ENCODE results near the gene TNK1. TPM values are rescaled to one million over a fixed set of nuclear protein-coding genes. Genes with fewer than 3 reads are reported as not detected.
"Not testable (repeated sequence)": the region's sequence is repeated elsewhere in the genome, so short reads cannot be mapped to it uniquely, and the experiment has no call there.

Gene TNK1
- total RNA-seq, 1 donor from 2014 or later: 1.8 TPM

DNA sequence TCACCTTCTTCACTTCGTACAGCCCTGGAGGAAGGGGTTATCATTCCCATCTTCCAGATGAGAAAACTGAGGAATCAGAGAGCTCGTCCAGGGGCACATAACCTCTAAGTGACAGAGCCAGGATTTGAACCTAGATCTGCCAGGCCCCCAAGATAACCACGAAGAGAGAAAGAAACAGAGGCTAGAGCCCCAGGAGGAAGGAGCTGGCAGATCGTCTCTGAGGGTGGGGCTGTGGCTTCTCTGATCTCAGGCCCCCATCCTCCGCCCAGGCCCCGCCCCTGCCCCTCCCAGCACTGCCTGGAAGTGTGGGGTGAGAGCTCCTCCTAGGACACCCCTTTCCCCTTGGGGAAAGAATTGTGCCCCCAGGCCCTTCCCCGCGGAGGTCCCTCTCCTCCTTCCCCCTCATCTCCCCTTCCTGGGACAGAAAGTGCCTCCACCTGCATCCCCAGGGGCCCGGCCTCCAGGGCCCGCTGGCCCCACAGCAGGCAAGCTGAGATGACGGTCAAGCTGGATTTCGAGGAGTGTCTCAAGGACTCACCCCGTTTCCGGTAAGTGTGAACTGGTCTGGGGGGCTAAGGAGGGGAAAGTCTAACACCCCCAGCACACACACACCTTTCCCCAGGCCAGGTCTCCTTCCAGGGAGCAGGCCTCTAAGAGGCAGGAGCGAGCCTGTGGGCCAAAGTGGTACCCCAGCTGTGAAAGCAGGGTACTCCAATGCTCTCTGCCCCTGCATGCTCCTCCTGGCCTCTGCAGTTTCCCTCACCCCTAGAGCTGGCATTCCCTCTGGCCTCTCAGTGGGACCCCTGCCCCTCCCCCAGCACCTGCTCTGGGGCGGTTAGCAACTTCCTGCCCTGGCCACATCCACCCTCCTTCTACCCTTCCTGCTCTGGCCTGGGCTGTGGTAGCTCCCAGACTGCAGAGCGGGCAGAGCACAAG, 44.4 kb upstream of the TNK1 start, which contains the start of gene ACAP1:
Gene ACAP1, plus strand, starts transcription at position 290 of the 936 bp plus-strand sequence. Its CDS starts 206 bp downstream, at position 496.
- Histone ChIP-seq H3K36me3 (no peaks in the 10 kb centered on the region), H3K9me3 (ENCODE audit: low read depth) (no peaks in the 10 kb centered on the region), H3K27ac (no peak within 1 kb of the TSS), H3F3A (ENCODE audit: low read depth) (peaks cover 12% of the 10 kb centered on the region), H3K4me3 (no peak within 1 kb of the TSS), H3K27me3 (no peaks in the 10 kb centered on the region), H3K4me1 (peaks cover 7% of the 10 kb centered on the region), H4K20me1 (ENCODE audit: low read depth) (no peaks in the 10 kb centered on the region), H3K79me2 (ENCODE audit: low read depth) (no peaks in the 10 kb centered on the region), H3K9ac (no peak within 1 kb of the TSS), H2AFZ (replicated peaks) (peak within 1 kb of the TSS; percentile 96), H3K4me2 (peak within 1 kb of the TSS; percentile 42)
- no peak for DNase-seq (ENCODE audit: low spot score)
- Mint-ChIP-seq H3K27me3 (ENCODE audit: insufficient read depth, low read depth) (peaks cover 7% of the 10 kb centered on the region), H3K27ac (peak within 1 kb of the TSS; percentile 72), H3K4me3 (peak within 1 kb of the TSS; percentile 58), H3K36me3 (no peaks in the 10 kb centered on the region), H3K4me1 (peaks cover 14% of the 10 kb centered on the region), H3K9me3 (no peaks in the 10 kb centered on the region)
- no peak for TF ChIP-seq EZH2 (IDR thresholded peaks at IDR 0.05)
- no peak for TF ChIP-seq EZH2phosphoT487 (IDR thresholded peaks at IDR 0.05)
- TF ChIP-seq, protein P1, sequence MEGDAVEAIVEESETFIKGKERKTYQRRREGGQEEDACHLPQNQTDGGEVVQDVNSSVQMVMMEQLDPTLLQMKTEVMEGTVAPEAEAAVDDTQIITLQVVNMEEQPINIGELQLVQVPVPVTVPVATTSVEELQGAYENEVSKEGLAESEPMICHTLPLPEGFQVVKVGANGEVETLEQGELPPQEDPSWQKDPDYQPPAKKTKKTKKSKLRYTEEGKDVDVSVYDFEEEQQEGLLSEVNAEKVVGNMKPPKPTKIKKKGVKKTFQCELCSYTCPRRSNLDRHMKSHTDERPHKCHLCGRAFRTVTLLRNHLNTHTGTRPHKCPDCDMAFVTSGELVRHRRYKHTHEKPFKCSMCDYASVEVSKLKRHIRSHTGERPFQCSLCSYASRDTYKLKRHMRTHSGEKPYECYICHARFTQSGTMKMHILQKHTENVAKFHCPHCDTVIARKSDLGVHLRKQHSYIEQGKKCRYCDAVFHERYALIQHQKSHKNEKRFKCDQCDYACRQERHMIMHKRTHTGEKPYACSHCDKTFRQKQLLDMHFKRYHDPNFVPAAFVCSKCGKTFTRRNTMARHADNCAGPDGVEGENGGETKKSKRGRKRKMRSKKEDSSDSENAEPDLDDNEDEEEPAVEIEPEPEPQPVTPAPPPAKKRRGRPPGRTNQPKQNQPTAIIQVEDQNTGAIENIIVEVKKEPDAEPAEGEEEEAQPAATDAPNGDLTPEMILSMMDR (IDR thresholded peaks at IDR 0.05): no peak

DNA sequence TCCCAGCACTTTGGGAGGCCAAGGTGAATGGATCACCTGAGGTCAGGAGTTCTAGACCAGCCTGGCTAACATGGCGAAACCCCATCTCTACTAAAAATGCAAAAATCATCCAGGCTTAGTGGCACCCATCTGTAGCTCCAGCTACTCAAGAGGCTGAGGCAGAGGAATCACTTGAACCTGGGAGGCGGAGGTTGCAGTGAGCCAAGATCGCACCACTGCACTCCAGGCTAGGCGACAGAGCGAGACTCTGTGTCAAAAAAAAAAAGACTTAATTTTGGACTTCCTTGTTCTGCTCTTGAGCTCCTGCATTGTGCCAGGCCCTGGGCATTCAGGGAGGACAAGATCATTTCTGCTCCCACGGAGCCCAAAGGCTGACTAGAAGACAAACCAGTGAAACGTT, 43.3 kb upstream of the TNK1 start:
- not testable (repeated sequence) for H3K9ac ChIP-seq; H3K27me3 Mint-ChIP-seq (ENCODE audit: insufficient read depth, low read depth); H2AFZ ChIP-seq (replicated peaks); H3K4me3 Mint-ChIP-seq; H3K79me2 ChIP-seq (ENCODE audit: low read depth); H3K9me3 Mint-ChIP-seq; H3K4me1 ChIP-seq; DNase-seq (ENCODE audit: low spot score); H3K4me1 Mint-ChIP-seq; H3K36me3 Mint-ChIP-seq; H3K27ac Mint-ChIP-seq; H3K4me2 ChIP-seq; H3K36me3 ChIP-seq; H3K27me3 ChIP-seq; H3K9me3 ChIP-seq (ENCODE audit: low read depth); H3K4me3 ChIP-seq; H4K20me1 ChIP-seq (ENCODE audit: low read depth); H3K27ac ChIP-seq
- peaks cover 12% of the 10 kb centered on the region for H3F3A ChIP-seq (ENCODE audit: low read depth)

DNA sequence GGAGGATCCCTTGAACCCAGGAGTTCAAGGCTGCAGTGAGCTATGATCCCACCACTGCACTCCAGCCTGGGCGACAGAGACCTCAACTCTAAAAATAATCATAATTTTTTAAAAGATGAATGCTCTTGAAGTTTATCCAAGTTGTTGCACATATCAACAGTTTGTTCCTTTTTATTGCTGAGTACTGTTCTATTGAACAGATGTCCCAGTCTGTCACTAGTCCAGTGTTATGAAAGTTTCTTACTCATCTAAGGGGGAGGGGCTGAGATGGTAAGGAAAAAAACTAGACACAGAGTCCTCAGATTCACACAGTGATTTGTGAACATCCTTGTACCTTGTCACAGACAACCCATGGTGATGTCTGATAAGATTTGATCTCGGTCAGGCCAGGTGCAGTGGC, 40.7 kb upstream of the TNK1 start:
- no peaks in the 10 kb centered on the region for H4K20me1 ChIP-seq (ENCODE audit: low read depth)
- no peaks in the 10 kb centered on the region for H3K79me2 ChIP-seq (ENCODE audit: low read depth)
- DNase-seq (ENCODE audit: low spot score): no peak
- H3K9ac ChIP-seq: no peak overlapping the region
- H2AFZ ChIP-seq (replicated peaks): no peak overlapping the region
- H3K4me3 ChIP-seq: no peak overlapping the region
- peaks cover 7% of the 10 kb centered on the region for H3K4me1 ChIP-seq
- H3K9me3 Mint-ChIP-seq: no peaks in the 10 kb centered on the region
- H3K9me3 ChIP-seq (ENCODE audit: low read depth): no peaks in the 10 kb centered on the region
- H3K27ac ChIP-seq: no peak overlapping the region
- H3K4me1 Mint-ChIP-seq: peaks cover 7% of the 10 kb centered on the region
- H3K27ac Mint-ChIP-seq: no peak overlapping the region
- H3K27me3 ChIP-seq: no peaks in the 10 kb centered on the region
- no peak overlapping the region for H3K4me2 ChIP-seq
- H3K4me3 Mint-ChIP-seq: no peak overlapping the region
- peaks cover 9% of the 10 kb centered on the region for H3K27me3 Mint-ChIP-seq (ENCODE audit: insufficient read depth, low read depth)
- no peaks in the 10 kb centered on the region for H3K36me3 ChIP-seq
- no peaks in the 10 kb centered on the region for H3K36me3 Mint-ChIP-seq
- TF ChIP-seq, protein P1 (IDR thresholded peaks at IDR 0.05): no peak
- TF ChIP-seq EZH2phosphoT487 (IDR thresholded peaks at IDR 0.05) (no peak), EZH2 (IDR thresholded peaks at IDR 0.05) (no peak)
- H3F3A ChIP-seq (ENCODE audit: low read depth): peaks cover 12% of the 10 kb centered on the region

DNA sequence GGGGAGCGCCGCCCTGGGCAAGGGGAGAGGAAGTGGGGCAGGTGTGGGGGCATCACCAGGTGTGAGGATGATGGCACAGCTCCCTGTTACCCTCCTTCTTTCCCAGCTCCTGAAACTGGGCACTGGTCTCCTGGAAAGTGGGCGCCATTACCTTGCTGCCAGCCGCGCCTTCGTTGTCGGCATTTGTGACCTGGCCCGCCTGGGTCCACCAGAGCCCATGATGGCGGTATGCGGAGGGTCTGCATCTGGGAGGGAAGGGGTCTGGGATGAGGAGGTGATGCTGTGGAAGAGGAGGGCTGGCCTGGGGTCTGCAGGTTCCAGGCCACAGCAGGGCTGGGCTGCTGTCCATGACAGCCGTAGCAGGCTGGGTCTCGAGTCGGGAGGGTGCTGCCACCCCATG, 39.0 kb upstream of the TNK1 start:
- H3K9me3 Mint-ChIP-seq: no peaks in the 10 kb centered on the region
- H3K4me3 Mint-ChIP-seq: no peak overlapping the region
- Histone ChIP-seq H3K4me3 (no peak overlapping the region), H3K36me3 (no peaks in the 10 kb centered on the region), H3K4me2 (no peak overlapping the region), H3K27me3 (no peaks in the 10 kb centered on the region), H3K27ac (no peak overlapping the region), H3F3A (ENCODE audit: low read depth) (peaks cover 17% of the 10 kb centered on the region), H3K4me1 (peaks cover 2% of the 10 kb centered on the region), H3K79me2 (ENCODE audit: low read depth) (no peaks in the 10 kb centered on the region), H3K9me3 (ENCODE audit: low read depth) (no peaks in the 10 kb centered on the region), H2AFZ (replicated peaks) (no peak overlapping the region), H3K9ac (no peak overlapping the region), H4K20me1 (ENCODE audit: low read depth) (no peaks in the 10 kb centered on the region)
- peaks cover 8% of the 10 kb centered on the region for H3K4me1 Mint-ChIP-seq
- no peaks in the 10 kb centered on the region for H3K36me3 Mint-ChIP-seq
- no peak overlapping the region for H3K27ac Mint-ChIP-seq
- no peak for TF ChIP-seq EZH2phosphoT487 (IDR thresholded peaks at IDR 0.05)
- TF ChIP-seq, protein P1 (IDR thresholded peaks at IDR 0.05): no peak
- no peak for TF ChIP-seq EZH2 (IDR thresholded peaks at IDR 0.05)
- DNase-seq (ENCODE audit: low spot score): no peak
- peaks cover 7% of the 10 kb centered on the region for H3K27me3 Mint-ChIP-seq (ENCODE audit: insufficient read depth, low read depth)

Measured in neural progenitor cell (in vitro differentiated cells).